Central memory CD8-positive, alpha-beta T cell (primary cell): ENCODE measurements around the gene KRT222.

Experiments used
- ATAC-seq: fragments of 150-1000 bp; cut with Tn5 transposase; replicated peaks from 2 replicates; pipeline ENCODE4 v1.10.0; 2022; ENCODE audit warnings: mild to moderate bottlenecking, moderate FRiP score, moderate number of reproducible peaks; ENCODE audit not compliant: poor library complexity, severe bottlenecking; ENCODE audit errors: extremely low read depth
- DNase-seq, 2 donors: peaks; one replicate each; pipeline ENCODE4 v3.0.0; 2021; ENCODE audit warnings: low spot score in 2 of 2
- H3K27ac Mint-ChIP-seq: one replicate; pipeline ENCODE4 v1.8.0; 2022; ENCODE audit warnings: low read depth, mild to moderate bottlenecking, moderate library complexity, mixed read lengths
- H3K27me3 Mint-ChIP-seq: one replicate; pipeline ENCODE4 v1.8.0; 2022; ENCODE audit warnings: mixed read lengths
- H3K36me3 Mint-ChIP-seq: one replicate; pipeline ENCODE4 v1.8.0; 2022; ENCODE audit warnings: mild to moderate bottlenecking, moderate library complexity, mixed read lengths; ENCODE audit not compliant: insufficient read depth
- H3K4me1 Mint-ChIP-seq: one replicate; pipeline ENCODE4 v1.8.0; 2022; ENCODE audit warnings: mixed read lengths
- H3K4me3 Mint-ChIP-seq: one replicate; pipeline ENCODE4 v1.8.0; 2022; ENCODE audit warnings: mild to moderate bottlenecking, moderate library complexity, mixed read lengths
- H3K9me3 Mint-ChIP-seq: one replicate; pipeline ENCODE4 v1.8.0; 2022; ENCODE audit warnings: mixed read lengths

KRT222 gene

DNA sequence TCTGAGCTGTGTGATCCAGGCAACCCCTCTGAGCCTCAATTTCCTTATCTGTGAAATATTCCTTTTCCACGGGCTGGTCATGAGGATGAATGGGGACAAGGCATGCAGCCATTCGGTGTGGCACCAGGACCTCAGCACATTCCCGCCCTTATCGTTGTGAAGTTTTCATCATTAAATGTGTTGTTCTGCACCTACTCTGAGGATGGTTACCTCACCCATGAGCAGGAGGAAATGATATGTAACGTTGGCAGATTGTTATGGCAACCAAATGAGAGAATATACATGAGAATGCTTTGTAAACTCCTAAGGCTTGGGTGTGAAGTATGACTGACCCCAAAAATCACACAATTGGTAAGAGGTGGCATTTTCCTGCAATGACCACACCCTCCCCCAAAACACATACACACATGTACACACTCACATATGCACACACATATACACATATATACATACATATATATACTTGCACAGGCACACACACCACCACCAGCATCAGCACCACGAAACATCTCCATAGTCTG is 56.9 kb downstream of the KRT222 start:
- Mint-ChIP-seq H3K27ac (peak overlapping the region; percentile 96), H3K27me3 (no peaks in the 10 kb centered on the region), H3K4me1 (peaks cover 86% of the 10 kb centered on the region), H3K36me3 (peaks cover 19% of the 10 kb centered on the region), H3K9me3 (no peaks in the 10 kb centered on the region), H3K4me3 (peak overlapping the region; percentile 78)
- peak; percentile 89 for ATAC-seq
- peak in 1 of 2 donors; percentile 74 for DNase-seq

DNA sequence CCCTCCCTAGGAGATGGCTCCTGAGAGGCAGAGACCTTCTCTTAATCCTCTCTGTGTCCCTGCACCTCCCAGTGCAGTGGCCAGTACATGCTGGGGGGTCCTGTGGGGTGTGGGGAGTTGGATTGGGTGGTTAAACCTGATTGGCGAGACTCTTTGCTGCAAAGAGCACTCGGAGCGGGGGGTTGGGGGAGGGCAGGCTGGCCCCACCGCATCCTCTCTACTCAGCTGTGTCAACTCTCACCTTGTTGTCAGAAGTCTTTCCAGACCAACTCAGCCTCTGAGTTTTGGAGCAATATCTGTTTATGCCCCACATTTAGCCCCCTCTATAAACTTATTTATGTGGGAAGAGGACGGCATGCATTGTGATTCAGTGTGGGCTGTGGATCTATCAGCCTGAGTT is 57.3 kb downstream of the KRT222 start:
- ATAC-seq, result peak; percentile 70
- H3K4me1 Mint-ChIP-seq, result peaks cover 86% of the 10 kb centered on the region

DNA sequence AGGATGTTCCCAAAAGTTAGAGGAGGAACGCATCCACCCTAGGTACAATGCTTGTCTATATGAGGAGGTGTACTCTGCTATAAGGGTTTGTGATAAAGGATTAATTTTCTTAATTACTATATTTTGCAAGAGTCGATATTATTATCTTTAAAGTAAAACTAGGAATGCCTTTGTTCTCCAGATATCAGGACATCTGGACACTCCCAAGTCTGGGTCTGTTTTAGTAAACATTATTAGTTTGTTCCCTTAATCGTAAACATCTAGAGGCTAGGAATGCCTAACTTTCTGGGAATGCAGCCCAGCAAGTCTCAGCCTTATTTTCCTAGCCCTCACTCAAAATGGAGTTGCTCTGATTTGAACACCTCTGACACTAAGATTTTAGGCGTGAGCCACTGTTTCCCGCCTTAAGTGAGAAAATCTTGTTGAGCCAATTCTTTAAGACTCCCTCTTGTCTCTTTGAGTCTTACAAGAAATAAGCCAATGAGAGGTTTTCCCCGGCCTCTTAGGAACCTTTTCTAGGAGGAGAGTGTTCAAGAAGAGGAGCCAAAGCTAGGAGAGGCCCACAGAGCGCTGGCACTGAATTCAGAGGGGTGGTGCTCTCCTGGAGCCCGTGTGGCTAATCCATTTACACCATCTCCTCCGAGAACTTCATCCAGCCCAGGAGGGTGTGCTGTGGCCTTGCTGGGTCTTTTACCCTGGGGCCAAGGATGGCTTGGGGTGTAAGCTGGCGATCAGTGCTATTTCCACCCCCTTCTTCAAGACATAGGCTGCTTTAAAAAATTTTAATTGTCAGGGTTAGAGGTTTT is 58.2 kb downstream of the KRT222 start:
- H3K4me3 Mint-ChIP-seq, result peak overlapping the region; percentile 78
- peaks cover 87% of the 10 kb centered on the region for H3K4me1 Mint-ChIP-seq
- no peaks in the 10 kb centered on the region for H3K27me3 Mint-ChIP-seq
- no peaks in the 10 kb centered on the region for H3K9me3 Mint-ChIP-seq
- peak overlapping the region; percentile 96 for H3K27ac Mint-ChIP-seq
- H3K36me3 Mint-ChIP-seq, result peaks cover 20% of the 10 kb centered on the region
- no peak for ATAC-seq
- no peak for DNase-seq

More for the DNA sequence above, 57.3 kb downstream of the KRT222 start:
- DNase-seq, result peak; percentile 45 to 64
- H3K27me3 Mint-ChIP-seq, result no peaks in the 10 kb centered on the region
- peaks cover 20% of the 10 kb centered on the region for H3K36me3 Mint-ChIP-seq
- H3K4me3 Mint-ChIP-seq, result peak overlapping the region; percentile 78
- H3K27ac Mint-ChIP-seq, result peak overlapping the region; percentile 96
- H3K9me3 Mint-ChIP-seq, result no peaks in the 10 kb centered on the region

DNA sequence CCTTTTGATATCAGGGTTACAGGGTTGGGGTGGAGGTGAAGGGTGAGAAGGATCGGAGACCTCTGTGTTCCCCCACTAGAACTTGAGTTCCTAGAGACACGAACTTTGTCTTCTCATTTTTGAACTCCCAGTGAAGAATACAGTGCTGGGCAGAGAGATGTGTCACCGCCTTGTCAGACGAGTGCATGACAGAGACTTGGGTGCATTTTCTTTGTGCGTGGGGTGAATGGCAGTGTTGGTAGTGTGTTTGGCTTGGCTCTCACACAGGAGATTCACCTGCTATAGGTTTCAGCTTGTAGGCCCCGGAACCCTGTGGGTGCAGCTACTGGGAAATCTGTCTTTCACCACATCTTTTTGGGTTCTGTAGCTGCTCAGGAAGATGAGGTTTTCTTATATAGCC is 59.7 kb downstream of the KRT222 start:
- H3K9me3 Mint-ChIP-seq, result no peaks in the 10 kb centered on the region
- H3K27me3 Mint-ChIP-seq, result no peaks in the 10 kb centered on the region
- ATAC-seq (peak; percentile 10), DNase-seq (peak in 1 of 2 donors; percentile 56)
- H3K4me1 Mint-ChIP-seq, result peaks cover 84% of the 10 kb centered on the region
- H3K4me3 Mint-ChIP-seq, result peak overlapping the region; percentile 59
- H3K36me3 Mint-ChIP-seq, result peaks cover 20% of the 10 kb centered on the region
- peak overlapping the region; percentile 93 for H3K27ac Mint-ChIP-seq
